Tibial artery (tissue), 4 donors: ENCODE measurements around the gene STARD10.

Experiments used
- DNase-seq, 2 donors: peaks; one replicate each; pipeline ENCODE4 v3.0.0-alpha.2; 2019
- H3K27ac ChIP-seq, 2 donors: fragments of 200-600 bp; sonication (generic) in 1 of 2; 1 replicate in 1 of 2; 2 replicates in 1 of 2; pipeline ENCODE4 v1.5.1; 2018 to 2019; ENCODE audit warnings: mild to moderate bottlenecking in 1 of 2
- H3K27me3 ChIP-seq, 2 donors: fragments of 200-600 bp; sonication (generic) in 1 of 2; one replicate each; pipeline versions ENCODE4 v1.5.1 to v1.6.0; 2016 to 2019
- H3K36me3 ChIP-seq, 3 donors: fragments of 200-600 bp; sonication (generic) in 2 of 3; one replicate each; pipeline ENCODE4 v1.5.1; 2016 to 2019; ENCODE audit warnings: mild to moderate bottlenecking in 2 of 3
- H3K4me1 ChIP-seq, 4 donors: fragments of 200-600 bp; sonication (generic) in 2 of 4; 1 replicate in 3 of 4; 2 replicates in 1 of 4; pipeline ENCODE4 v1.5.1; 2016 to 2019
- H3K4me3 ChIP-seq, 2 donors: fragments of 200-600 bp; sonication (generic) in 1 of 2; 1 replicate in 1 of 2; 2 replicates in 1 of 2; pipeline ENCODE4 v1.5.1; 2018 to 2019; ENCODE audit warnings: mild to moderate bottlenecking in 2 of 2
- H3K9me3 ChIP-seq, 3 donors: fragments of 200-600 bp; sonication (generic) in 1 of 3; one replicate each; pipeline ENCODE4 v1.5.1; 2016 to 2019
- intact Hi-C: fragments of 100-400 bp; cut with DNase I; formaldehyde crosslinking; loops from one replicate; pipeline ENCODE4 v1.15.0; 2023; ENCODE audit warnings: low total_unique reads
- TF ChIP-seq, protein P1 (sequence below), 2 experiments: fragments of 200-600 bp in 1 of 2; fragments of 450-650 bp in 1 of 2; IDR thresholded peaks; one replicate each; pipeline ENCODE4 v1.5.1; 2017 to 2019; ENCODE audit warnings: antibody characterized with exemption in 2 of 2, mild to moderate bottlenecking in 1 of 2, moderate library complexity in 1 of 2

The STARD10 gene

DNA sequence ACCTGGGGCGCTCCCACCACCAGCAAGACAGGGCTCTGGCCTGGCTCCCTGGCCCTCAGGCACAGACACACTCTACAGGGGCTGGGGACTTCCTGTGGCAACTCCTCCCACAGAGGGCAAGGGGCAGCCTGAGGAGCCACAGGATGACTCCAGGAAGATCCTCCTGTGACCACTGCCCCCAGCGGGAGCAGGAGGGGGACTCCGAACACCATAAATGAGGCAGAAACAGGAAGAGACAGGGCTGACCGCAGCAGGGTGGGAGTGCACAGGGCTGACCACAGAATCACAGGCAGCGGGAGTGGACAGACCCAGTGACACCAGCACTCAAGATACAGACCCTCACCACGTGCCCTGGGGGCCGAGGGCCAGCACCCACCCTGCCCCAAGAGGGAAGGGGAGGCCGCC is 52.4 kb downstream of the STARD10 start:
- intact Hi-C loops: no loop called here
- Histone ChIP-seq H3K27ac (no peak overlapping the region), H3K36me3 (no peaks in the 10 kb centered on the region), H3K27me3 (no peaks in the 10 kb centered on the region), H3K4me1 (peaks cover 0 to 8% (median 0%) of the 10 kb centered on the region in 4 donors), H3K4me3 (no peak overlapping the region), H3K9me3 (no peaks in the 10 kb centered on the region)
- TF ChIP-seq, protein P1, sequence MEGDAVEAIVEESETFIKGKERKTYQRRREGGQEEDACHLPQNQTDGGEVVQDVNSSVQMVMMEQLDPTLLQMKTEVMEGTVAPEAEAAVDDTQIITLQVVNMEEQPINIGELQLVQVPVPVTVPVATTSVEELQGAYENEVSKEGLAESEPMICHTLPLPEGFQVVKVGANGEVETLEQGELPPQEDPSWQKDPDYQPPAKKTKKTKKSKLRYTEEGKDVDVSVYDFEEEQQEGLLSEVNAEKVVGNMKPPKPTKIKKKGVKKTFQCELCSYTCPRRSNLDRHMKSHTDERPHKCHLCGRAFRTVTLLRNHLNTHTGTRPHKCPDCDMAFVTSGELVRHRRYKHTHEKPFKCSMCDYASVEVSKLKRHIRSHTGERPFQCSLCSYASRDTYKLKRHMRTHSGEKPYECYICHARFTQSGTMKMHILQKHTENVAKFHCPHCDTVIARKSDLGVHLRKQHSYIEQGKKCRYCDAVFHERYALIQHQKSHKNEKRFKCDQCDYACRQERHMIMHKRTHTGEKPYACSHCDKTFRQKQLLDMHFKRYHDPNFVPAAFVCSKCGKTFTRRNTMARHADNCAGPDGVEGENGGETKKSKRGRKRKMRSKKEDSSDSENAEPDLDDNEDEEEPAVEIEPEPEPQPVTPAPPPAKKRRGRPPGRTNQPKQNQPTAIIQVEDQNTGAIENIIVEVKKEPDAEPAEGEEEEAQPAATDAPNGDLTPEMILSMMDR (IDR thresholded peaks at IDR 0.05): no peak
- DNase-seq: no peak

GRCh38 chr11:72740562-72741428 is 53.1 kb downstream of the STARD10 start:
- TF ChIP-seq, protein P1 (IDR thresholded peaks at IDR 0.05): no peak
- Histone ChIP-seq H3K27ac (no peak overlapping the region), H3K27me3 (no peaks in the 10 kb centered on the region), H3K4me1 (peaks cover 0 to 8% (median 0%) of the 10 kb centered on the region in 4 donors), H3K9me3 (no peaks in the 10 kb centered on the region), H3K4me3 (no peak overlapping the region), H3K36me3 (no peaks in the 10 kb centered on the region)
- DNase-seq: no peak
- intact Hi-C loops: no loop called here

GRCh38 chr11:72740060-72740424 is 53.8 kb downstream of the STARD10 start:
- Histone ChIP-seq H3K4me1 (peaks cover 0 to 8% (median 0%) of the 10 kb centered on the region in 4 donors), H3K36me3 (no peaks in the 10 kb centered on the region), H3K9me3 (no peaks in the 10 kb centered on the region), H3K27me3 (no peaks in the 10 kb centered on the region), H3K4me3 (no peak overlapping the region), H3K27ac (no peak overlapping the region)
- intact Hi-C loops: no loop called here
- TF ChIP-seq, protein P1 (IDR thresholded peaks at IDR 0.05): no peak
- no peak for DNase-seq

DNA sequence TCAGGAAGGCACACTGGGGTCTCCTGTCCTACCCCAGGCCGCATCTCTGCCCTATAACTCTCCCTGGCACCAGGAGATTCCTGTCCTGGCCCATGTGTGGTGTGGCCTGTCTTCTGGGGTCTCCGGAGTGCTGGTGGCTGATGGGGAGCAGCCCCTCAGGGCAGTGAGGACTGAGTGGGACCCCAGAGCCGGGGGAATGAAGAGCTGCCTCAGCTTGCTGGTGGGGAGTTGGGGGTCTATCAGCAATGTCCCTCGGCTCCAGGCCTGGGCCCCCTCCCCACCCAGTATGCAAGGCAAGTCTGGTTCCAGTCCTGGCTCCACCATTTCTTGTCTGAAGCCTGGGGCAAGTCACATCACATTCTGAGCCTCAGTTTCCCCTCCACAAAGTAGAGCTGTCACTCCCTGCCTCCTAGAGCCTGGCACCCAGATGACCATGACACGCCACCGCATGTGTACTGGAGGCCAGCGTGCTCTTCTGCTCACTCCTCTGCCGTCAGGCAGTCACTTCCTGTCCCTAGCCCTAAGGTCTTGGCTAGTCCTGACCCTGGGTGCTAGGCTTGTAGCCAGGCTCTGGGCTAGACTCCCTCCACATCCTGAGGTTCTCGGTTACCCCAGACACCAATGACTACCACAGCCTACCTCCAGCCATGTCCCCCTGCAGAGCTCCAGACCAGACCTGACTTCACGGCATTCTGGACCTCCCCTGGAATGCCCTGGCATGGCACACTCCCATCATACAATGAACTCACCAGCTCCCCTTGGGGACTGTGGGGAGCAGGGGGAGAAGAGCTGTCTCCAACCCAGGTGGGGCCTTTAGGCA is 54.4 kb downstream of the STARD10 start:
- Histone ChIP-seq H3K4me1 (peaks cover 0 to 8% (median 0%) of the 10 kb centered on the region in 4 donors), H3K9me3 (no peaks in the 10 kb centered on the region), H3K27ac (no peak overlapping the region), H3K4me3 (no peak overlapping the region), H3K27me3 (no peaks in the 10 kb centered on the region), H3K36me3 (no peaks in the 10 kb centered on the region)
- intact Hi-C loops: no loop called here
- TF ChIP-seq, protein P1 (IDR thresholded peaks at IDR 0.05): no peak
- no peak for DNase-seq

GRCh38 chr11:72738199-72739141 is 55.4 kb downstream of the STARD10 start:
- peak overlapping the region in 1 of 2 donors; percentile 3 for H3K27ac ChIP-seq
- H3K9me3 ChIP-seq: no peaks in the 10 kb centered on the region
- peak overlapping the region in 1 of 2 donors; percentile 24 for H3K4me3 ChIP-seq
- no peaks in the 10 kb centered on the region for H3K27me3 ChIP-seq
- intact Hi-C loops: no loop called here
- H3K4me1 ChIP-seq: peaks cover 0 to 8% (median 0%) of the 10 kb centered on the region in 4 donors
- H3K36me3 ChIP-seq: no peaks in the 10 kb centered on the region
- TF ChIP-seq, protein P1 (IDR thresholded peaks at IDR 0.05): no peak
- no peak for DNase-seq
